ENCODE data around the gene UBE3B.

Gene UBE3B

DNA sequence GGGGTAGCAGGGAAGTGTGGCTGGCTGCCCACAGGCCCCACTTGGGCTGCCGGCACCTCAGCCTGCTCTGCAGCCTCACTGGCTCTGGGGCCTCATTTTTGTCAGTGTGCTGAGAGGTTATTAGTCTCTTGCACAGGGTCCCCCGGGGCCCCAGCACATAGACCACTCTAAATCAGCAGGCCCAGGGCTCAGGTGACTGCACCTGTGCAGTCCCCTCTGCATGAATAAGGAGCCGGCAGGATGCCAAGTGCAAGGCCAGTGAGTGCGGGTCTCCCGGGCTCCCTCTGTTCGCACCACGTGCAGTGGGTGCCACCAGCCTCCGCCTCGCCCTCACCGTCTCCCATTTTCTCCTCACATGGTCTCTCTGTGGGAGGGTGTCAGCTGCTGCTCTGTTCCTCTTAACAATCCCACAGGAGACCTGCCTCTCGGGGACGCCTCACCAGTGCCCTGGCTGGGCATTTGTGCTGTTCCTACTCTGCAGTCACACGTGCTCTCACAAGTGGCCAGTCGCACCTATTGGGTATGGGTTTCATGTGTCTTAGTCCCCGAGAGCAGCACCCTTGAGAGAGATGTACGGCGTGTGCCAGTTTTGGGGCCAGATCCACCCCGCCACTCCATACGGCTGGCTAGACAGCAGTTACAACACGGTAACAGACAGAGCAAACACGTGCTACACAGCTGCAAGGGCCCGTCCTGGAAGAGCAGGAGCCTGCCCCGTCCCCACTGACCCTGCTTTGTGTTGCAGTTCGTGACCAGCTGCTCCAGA is 55.5 kb downstream of the UBE3B start:
- DNase-seq = no peak

DNA sequence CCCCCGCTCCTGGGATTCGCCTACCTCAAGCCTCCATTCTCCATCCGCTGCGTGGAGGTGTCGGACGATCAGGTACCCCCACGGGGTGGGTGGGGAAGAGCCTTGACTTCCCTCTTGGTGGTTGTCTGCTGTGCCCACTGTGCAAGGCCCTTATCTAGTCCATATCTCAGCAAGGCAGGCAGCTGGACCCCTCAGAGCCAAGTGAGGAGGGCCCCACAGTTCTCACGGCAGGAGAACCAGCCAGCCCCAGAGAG is 56.0 kb downstream of the UBE3B start:
- DNase-seq = no peak

DNA sequence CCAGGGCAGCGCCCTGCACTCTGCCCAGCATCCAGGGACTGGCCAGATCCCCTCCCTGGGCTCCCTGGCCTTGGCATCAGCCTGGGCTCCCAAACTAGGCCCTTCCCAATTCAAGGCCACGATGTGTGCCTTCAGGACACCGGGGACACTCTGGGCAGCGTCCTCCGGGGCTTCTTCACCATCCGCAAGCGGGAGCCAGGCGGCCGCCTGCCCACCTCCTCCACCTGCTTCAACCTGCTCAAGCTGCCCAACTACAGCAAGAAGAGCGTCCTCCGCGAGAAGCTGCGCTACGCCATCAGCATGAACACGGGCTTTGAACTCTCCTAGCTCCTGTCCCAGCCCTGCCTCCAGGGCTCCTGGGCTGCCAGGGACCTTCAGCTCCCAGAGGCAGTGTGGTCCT is 57.0 kb downstream of the UBE3B start:
- no peak for DNase-seq

DNA sequence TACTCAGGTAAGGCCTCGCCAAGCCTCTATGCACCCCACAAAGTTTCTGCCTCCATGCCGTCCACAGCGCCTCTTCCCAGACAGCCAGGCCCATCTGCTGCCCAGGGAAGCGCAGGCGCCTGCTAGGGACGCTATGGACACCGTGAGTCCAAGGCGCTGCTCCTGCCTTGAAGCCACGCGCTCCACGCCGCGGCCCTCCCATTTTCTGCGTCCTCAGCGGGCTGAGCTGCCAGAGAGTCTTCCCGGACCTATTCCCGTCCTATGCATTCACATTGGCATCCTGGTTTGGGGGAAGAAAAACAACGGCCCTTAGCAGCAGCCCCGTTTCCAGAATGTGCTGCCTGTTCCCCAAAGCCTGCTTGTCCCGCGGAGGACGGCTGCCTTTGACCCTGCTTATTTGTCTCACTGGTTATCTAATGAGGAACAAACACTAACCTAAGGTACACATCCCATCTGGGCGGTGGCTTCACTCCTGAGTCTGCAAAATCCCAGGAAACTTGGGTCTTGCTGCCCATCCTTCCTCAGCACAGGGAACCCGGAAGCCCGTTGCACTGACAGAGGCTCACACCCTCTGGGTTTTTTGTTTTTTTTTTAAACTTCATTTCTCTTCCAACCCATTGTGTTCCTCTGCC is 57.9 kb downstream of the UBE3B start:
- DNase-seq = no peak

DNA sequence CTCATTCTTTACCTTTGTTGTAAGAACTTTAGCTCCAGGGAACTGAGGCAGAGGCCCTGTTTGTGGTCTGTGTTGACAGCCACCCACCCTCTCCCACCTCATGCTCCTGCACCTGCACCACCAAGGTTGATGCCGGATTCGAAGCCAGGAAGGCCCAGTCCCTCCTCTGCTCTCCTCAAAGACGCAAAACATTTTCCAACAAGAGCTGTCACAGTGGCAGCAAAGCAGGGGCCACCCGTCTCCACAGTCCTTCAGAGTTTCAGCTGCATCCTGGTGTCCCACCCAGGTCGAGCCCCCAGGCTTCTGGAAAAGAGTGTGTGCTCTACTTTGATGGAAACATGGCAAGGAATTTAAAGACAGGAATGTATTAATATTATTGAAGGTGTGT is 58.4 kb downstream of the UBE3B start:
- no peak for DNase-seq

DNA sequence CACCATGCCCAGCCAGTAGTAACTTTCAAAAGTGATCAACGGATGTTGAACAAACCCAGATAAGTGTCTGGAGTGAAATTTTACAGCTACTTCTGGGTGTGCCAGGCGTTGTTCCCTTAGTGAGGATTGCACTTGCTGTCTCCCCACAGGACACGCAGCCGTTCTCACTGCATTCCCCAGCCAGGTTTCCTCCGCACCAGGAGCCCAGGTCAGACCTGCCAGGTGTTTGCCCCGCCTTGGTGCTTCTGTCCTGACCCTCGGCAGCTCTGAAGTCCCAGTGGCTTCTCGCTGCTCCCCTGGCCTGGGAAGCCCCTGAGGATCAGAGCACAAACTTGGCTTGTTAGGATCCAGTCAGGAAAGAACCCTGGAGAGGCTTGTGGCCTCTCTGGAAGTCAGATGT is 59.7 kb downstream of the UBE3B start:
- DNase-seq = no peak

DNA sequence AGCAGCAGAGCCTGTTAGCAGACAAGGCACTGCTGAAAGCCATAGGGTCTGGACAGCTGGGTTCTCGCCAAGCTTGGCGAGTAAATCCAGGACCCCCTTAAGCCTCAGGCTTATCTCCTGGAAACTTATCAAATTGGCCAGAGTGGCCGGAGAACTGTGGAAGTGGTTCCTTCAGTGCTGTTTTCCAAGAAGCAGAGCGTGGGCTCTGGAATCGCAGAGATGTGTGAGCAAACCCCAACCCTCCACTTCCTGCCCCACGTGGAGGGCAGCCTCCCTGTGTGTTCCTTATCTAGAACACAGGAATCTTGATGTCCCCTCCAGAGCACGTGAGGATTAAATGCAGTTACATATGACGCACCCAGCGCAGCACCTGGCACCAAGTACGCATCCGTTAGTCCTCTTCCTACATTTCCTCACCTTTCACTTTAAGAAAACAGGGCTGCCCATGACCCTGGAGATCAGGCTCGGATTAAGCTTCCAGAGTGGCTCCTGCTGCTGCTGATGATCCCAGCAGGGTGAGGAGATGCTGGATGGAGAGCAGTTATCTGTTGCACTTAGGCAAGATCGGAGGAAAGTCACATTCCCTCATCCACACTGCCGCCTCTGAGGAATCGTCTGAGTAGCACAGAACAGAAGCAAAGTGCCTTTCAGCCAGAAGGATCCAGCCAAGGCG is 60.9 kb downstream of the UBE3B start:
- no peak for DNase-seq

DNA sequence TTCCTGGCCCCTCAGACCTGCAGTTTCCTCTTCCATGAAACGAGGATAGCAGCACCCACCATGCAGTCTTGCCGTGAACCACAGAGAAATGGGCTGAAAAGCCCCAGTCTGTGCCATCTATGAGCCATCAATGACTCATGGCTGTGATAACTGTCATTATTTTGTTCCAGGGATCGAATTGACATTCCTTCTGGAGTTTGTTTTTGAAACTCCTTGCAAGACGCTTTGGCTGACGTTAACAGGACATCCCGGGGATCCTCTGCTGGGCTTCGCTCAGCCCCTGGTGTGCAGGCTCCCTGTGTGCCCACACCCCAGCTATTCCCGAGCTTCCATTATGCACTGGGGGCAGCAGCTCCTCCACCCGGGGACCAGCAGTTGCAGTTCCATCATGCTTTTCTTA is 62.1 kb downstream of the UBE3B start:
- DNase-seq = no peak

DNA sequence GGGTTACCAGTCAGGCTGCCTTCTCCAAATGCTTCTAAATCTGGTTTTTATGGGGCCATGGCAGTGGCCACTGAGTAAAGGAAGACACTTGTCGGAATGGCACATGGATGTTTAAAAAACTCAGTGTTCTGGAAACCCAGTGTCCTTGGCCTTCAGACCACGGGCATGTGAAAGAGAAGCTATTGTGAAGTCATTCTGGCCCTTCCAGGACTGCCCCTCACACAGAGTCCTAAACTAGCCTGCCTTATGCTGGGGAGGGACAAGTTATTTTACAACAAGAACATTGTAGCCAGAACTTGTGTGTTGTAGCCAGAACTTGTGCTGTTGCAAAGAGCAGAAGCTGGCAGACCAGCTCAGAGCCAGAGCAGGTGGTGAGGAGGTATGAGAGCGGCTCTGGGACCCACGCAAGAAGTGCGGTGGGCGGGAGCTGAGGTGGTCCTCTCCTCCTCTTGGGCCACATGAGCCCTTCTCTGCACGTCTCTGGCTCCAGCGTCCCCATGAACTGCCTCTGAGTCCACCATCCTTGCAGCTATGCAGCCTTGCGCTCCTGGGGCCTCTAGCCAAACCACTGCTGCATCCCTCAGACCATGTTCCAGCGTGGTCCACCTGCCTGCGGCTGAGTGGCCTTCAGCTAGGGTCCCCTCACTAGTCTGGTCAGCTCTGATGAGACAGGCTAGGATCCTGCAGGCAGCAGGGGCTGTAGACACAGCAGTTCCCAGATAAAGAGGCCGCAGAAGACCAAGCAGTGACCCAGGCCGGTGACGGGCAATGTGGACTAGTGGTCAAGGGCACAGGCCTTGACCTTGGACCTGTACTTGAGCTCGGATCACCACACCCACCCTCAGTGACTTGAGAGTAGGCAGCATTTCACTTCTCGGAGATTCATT is 63.3 kb downstream of the UBE3B start:
- no peak for DNase-seq

DNA sequence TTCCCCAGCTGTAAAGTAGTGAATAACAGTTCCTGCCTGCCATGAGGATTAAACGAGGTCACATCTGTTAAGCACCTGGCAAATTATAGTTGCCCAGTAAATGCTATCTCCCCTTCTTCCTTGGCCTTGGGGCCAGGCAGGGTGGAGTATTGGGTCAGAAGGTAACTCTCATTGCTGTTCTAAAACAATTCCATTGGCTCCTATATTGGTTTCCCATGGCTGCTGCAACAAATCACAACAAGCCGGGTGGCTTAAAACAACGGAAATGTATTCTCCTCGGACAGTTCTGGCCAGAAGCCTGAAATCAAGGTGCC is 63.9 kb downstream of the UBE3B start:
- no peak for DNase-seq

DNA sequence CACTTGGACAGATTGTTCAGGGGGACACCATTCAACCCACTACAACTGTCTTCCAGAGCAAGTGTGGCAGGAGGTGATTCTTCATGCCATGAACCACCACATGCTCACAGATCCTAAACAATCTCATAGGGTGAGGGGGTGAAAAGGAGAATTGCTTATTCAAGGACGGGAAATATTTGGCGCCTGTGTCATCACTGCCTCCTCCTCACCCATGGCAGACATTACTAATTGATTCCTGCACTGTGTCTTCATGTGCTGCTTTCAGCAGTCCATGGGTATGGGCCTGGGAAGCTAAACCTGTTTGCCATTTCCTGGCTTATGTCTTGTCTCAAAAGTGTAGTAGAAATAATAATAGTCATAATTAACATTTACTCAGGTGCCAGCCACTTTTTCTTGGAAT is 64.6 kb downstream of the UBE3B start:
- no peak for DNase-seq

DNA sequence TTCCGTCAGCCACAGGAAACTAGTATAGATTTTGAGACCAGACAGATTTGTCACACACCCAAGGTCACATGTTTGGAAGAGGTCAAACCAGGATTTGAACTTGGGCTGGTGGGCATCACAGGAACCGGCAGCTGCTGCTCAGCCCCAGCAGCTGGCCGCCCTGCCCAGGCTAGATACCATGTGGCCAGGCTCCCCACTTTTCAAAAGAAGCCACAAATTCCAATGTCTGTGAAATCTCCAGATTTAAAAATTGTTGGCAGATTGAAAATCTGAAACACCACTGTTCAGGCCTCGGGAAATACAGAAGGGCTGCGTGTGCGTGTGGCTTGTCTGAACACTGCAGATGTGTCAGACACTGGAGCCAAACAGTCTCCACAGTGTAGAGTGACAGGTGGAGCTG is 65.4 kb downstream of the UBE3B start:
- DNase-seq = no peak

DNA sequence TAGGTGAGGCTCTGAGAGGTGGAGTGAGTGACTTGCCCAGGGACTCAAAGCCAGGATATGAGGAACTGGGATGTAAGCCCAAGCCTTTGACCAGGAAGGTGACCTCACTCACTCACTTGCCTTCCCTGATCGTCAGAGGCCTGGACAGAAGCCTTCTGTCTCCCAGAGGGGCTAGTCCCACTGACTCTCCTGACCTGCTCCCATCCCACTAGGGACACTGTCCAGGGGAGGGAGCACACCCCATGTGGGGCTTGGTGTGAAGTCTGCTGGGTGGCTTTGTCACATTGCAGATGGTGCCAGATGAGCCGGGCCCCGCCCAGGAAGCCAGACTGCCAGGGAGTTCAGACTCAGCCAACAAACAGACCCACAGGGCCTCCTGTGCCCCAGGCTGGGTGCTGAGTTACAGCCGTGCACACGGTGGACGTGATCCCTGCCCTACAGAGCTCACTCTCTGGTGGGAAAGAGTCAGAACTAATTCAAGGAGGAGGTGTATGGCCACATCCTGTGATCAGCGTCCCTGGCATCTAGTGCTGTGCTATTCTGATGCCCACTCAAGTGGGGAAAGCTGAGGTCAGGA is 67.6 kb downstream of the UBE3B start:
- DNase-seq = no peak

DNA sequence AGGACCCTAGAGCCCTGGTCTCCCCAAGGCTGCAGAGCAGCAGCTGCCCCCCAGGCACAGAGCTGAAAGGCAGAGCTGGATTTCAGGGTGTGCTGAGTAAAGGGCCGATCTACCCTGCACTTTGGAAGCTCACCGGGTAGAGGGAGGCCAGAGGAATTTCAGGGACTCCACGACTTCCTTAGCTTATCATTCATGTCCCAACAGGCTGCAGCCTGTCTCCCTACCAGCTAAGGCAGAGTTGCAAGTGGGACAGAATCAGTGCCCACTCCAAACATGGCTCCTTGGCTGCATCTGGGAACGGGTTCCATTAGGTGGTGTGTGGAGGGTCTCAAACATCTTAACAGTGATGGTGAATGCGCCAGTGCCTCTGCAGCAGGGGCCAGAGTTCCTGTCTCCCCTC is 68.4 kb downstream of the UBE3B start:
- DNase-seq = no peak

DNA sequence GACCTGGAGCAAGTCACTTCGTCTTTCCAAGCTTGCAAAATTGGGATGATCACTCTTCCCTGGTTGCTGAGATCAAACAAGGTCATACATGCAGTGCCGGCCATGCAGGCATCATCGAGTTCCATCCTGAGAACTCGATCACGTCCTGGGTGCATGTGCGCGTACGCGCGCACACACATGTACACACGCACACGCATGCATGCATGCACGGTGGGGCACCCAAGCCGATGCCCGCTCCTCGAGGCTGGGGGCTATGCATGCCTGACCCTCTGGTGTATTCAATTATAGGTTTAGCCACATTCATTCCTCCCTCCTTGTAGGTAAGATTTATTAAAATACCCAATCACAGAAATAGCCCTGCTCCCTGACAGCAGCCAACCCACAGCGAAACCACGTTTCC is 69.9 kb downstream of the UBE3B start:
- DNase-seq = no peak

DNA sequence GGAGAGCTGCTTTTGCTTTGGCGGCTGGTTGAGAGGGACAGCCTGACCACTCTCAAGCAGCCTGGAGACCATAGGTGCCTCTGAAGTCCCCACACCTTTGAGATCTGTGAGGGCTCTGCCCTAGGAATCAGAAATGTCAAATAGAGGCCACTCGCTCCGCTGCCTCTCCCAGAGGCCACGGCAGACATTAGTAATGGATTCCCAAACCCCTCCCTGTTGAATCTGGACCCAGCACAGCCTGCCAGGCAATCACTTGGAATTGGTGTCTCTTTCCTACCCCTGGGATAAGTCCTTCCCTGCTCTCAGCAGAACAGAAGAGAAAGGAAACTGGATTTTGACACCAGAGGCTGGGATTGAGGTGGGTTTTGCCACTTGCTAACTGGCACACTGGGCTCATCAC is 70.8 kb downstream of the UBE3B start:
- no peak for DNase-seq

DNA sequence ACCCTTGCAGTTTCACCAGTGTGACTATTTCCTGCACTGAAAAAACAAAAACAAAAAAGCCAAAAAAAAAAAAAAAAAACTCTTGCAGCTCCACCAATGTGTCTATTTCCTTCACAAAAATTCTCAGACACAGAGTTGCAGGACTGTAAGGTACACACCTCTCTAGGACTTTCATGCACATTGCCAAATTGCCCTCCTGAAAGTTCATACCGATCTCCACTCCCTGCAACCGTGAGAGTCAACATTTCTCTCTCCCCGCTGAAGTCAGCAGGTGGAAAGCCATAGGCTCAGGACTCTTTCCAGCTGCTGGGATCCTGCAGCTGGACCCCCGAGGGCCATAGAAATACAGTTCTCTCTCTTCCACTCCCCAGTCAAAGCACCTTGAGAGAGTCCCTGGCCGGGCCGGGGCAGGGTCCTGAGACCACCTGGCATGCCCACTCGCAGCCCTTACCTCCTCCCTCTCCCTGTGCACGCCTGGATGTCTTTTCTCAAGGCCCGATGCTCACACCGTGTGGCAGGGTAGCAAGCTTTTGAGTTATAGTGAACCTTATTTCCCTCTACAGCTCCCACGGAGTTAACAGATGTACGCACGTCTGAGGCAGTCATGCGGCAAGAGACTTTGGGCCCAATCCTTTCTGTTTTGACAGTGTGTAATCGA is 72.3 kb downstream of the UBE3B start:
- no peak for DNase-seq

DNA sequence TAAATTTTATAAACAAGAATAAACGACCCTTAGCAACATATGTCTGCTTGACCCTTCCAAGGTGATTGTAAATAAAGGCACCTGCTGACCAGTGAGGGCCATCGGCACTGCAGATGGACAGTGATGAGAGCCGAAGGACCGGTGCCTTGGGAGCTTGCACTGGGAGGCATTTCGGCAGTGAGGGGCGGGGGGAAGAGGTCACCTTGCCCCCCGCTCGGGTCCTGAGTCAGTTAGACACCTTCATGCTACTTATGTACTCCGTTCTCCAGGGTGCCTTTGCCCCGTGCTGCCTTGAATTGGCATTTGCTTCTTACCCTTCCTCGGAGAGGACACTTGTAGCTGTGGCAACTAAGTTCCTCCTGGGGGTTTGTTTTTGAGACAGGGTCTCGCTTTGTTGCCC is 72.8 kb downstream of the UBE3B start:
- DNase-seq = no peak

DNA sequence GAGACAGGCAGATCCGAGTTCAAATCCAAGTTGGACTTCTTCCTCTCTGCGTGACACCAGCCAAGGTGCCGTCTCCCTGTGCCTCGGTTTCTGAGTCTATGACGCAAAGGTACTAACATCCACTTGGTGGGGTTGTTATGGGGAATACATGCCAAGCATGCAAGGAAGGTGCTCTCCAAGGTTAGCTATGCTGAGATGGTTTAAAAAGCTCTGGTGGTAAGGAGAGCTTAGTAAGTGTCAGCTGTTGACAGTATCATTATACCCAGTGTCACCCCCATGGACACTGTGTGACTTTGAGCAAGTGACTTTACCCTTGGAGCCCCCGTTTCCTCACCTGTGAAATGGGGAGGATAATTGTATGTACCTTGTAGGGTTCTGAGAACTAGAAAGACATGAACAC is 73.7 kb downstream of the UBE3B start:
- no peak for DNase-seq

DNA sequence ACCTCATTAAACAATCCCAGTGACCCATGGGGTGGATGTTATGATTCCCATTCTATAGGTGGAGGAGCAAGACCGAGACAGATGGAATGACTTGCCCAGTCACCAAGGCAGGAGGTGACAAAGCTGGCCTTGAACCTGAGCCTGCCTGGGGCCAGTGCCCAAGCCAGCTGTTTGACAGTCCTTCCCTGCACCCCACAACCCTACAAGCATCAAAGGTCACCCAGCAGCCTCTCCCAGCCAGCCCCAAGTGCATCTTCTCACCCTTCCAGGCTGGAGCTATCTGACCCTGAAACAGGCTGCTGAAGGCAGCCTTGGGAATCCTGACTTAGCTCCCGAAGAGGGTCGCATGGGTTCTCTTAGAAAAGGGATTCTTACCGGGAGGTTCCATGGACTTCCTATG is 75.5 kb downstream of the UBE3B start:
- DNase-seq = no peak

DNA sequence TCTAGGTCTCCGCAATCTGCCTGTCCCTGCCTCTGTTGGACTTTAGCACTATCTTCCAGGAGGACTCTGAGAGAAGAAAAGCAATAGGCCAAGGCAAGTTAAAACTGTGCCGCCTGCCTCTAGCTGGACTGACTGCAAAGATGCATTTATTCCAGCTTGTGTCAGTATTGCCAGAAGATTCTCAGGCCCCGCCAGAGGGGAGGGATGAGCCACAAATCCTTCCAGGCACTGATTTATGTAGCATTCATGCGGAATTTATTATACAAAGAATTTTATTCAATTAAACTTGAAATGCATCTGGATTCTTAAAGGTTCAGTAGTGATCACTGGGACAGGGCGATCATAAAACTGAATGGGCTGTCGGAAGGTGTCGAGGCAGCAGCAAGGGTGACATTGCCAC is 76.0 kb downstream of the UBE3B start:
- no peak for DNase-seq

DNA sequence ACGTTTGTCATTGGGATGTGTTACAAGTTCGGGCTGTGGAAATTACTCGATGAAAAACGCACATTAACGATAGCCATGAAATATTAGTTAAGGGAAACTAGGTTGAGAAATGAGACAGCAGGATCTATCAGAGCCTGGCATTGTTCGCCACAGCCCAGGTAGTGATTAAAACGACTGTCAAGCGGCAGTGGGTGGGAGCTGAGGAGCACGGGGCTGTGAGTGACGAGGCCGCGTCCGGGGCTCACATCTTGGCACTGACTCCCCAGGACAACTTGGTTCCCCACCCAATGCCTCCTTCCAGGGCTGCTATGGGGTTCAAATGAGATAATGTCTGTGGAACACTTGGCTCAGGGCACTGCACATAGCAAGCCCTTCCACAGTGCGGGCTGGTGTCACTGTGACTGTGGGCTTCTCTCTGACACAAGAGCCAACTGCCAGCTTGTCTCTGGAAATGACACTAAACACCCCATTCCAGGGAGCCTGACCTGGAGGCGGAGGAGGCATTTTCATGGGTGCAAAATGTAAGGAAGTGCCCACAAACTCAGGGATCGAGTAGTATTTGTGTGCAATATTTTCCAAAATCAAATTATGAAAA is 76.6 kb downstream of the UBE3B start:
- DNase-seq = no peak

DNA sequence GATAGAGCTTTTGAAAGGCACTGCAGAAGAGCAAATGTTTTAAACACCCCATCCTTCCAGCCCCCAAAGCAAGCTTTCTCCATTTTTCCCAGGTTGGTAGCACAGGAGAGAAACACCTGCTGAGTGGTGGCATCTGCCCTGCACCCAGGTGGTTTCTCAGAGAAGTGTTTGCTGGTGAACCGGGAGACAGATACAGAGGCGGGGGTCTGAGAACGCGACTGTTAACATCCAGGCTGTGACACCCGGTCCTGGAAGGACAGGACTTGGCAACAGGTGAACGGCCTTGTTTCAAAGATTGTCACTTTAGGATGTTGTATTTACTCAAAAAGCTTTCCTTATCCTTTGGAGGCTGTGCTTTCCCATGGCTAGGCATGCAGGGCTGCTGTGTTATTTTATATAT is 77.3 kb downstream of the UBE3B start:
- DNase-seq = no peak
